ENCODE results near the gene ARHGEF2. TPM values are rescaled to one million over a fixed set of nuclear protein-coding genes. Genes with fewer than 3 reads are reported as not detected.
A peak's percentile ranks its signal among the peaks of the same experiment; 100 is the strongest.

ARHGEF2 gene
- total and polyA plus RNA-seq, 10 of the 15 experiments (the other 5 are each of a cell fraction or from before 2014, with no cell fraction given) = 8.1 to 113 (median 69.9) TPM

DNA sequence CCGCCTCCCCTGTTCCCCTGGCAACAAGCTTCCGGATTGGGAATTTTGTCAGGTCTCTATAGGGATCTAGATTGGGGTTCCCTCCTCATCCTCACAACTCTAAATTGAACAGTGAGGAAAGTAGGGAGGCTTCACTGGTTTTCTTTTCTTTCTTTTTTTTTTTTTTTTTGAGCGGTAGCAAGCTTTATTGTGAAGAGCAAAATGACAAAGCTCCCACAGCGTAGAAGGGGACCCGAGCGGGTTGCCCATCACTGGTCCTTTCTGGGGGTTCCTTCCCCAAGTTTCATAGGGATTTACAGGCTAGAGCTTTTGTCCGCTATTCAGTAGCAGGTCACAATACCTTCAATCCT lies 10.3 kb downstream of the ARHGEF2 start (continued):
- no peak for TF ChIP-seq ATF2 (IDR thresholded peaks at IDR 0.05; ENCODE audit: low read length)
- TF ChIP-seq ZBTB40 (IDR thresholded peaks at IDR 0.05; ENCODE audit: borderline replicate concordance) = peak; percentile 64; the same call in 1 of the 2 replicates
- peak; percentile 54; the same call in 1 of the 2 replicates for TF ChIP-seq ZNF384 (IDR thresholded peaks at IDR 0.05; ENCODE audit: borderline replicate concordance, low read depth, low read length)
- no peak for TF ChIP-seq ZNF274 (IDR thresholded peaks at IDR 0.05; ENCODE audit: insufficient read depth, insufficient read length)
- TF ChIP-seq TCF3 (IDR thresholded peaks at IDR 0.05; ENCODE audit: borderline replicate concordance, insufficient read depth, low read depth, low read length) = no peak
- no peak for TF ChIP-seq BACH1 (IDR thresholded peaks at IDR 0.05; ENCODE audit: borderline replicate concordance)

All from GM12878 (cell line).